GM12873 (cell line): ENCODE measurements around the gene SDCCAG8.

Experiments
- TF ChIP-seq, protein P1 (sequence below): IDR thresholded peaks from 2 replicates; pipeline ENCODE4 v1.5.1; 2012; ENCODE audit warnings: low read depth, mild to moderate bottlenecking, moderate library complexity, low read length, control low read depth; ENCODE audit not compliant: insufficient read depth; ENCODE audit errors: missing control alignments

Gene SDCCAG8

GRCh38 chr1:243394066-243394465 is 138.2 kb downstream of the SDCCAG8 start:
- TF ChIP-seq, protein P1, sequence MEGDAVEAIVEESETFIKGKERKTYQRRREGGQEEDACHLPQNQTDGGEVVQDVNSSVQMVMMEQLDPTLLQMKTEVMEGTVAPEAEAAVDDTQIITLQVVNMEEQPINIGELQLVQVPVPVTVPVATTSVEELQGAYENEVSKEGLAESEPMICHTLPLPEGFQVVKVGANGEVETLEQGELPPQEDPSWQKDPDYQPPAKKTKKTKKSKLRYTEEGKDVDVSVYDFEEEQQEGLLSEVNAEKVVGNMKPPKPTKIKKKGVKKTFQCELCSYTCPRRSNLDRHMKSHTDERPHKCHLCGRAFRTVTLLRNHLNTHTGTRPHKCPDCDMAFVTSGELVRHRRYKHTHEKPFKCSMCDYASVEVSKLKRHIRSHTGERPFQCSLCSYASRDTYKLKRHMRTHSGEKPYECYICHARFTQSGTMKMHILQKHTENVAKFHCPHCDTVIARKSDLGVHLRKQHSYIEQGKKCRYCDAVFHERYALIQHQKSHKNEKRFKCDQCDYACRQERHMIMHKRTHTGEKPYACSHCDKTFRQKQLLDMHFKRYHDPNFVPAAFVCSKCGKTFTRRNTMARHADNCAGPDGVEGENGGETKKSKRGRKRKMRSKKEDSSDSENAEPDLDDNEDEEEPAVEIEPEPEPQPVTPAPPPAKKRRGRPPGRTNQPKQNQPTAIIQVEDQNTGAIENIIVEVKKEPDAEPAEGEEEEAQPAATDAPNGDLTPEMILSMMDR = no peak

GRCh38 chr1:243394601-243395464 is 139.0 kb downstream of the SDCCAG8 start:
- TF ChIP-seq, protein P1 = no peak

GRCh38 chr1:243396424-243396823 is 140.6 kb downstream of the SDCCAG8 start:
- TF ChIP-seq, protein P1 = no peak

GRCh38 chr1:243396876-243397275 is 141.0 kb downstream of the SDCCAG8 start:
- TF ChIP-seq, protein P1 = no peak

- TF ChIP-seq, protein P1 = no peak
These were observed 141.9 kb downstream of the SDCCAG8 start for GRCh38 chr1:243397613-243398321.

DNA sequence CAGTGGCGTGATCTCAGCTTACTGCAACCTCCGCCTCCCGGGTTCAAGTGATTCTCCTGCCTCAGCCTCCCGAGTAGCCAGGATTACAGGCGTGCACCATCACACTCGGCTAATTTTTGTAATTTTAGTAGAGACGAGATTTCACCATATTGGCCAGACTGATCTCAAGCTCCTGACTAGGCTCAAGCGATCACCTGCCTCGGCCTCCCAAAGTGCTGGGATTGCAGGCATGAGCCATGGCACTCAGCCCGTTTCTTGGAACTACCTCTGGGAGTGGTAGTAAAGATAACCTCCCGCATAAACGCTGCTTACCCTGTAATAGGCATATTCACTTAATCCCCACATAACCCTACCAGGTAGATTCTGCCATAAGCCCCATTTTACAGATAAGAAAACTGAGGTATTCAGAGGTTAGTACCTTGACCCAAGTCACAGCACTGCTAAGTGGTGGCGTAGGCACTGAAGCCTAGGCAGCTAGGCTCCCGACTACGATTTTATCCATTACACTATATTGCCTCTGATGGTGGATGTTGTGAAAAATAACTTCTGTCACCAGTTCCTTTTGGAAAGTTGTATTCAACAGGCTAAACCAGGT is 143.8 kb downstream of the SDCCAG8 start:
- TF ChIP-seq, protein P1 = no peak

DNA sequence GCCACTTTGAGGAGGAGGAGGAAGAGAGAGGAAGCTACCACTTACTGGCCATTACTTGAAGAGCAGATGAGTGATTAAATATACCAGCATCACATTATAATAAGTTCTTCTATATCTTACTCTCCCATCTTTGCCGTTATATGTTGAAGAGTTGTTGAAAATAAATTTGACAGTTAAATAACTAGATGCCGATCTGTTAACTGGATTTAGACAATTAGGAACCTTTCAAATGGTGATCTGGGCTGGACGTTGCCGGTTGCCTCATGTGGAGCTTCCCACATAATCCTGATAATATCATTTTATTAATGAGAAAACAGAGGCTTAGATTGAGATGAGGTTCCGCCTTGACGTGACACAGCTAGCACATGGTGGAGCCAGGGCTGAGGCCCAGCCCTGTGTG is 147.0 kb downstream of the SDCCAG8 start:
- TF ChIP-seq, protein P1 = no peak
